Measurements from ENCODE around the gene ENGASE. TPM values are rescaled to one million over a fixed set of nuclear protein-coding genes. Genes with fewer than 3 reads are reported as not detected.
A peak's percentile ranks its signal among the peaks of the same experiment; 100 is the strongest.

Gene ENGASE
- total RNA-seq, 1 experiment from 2014 or later: 8.8 TPM

- no peak for DNase-seq (ENCODE audit: low spot score)
Measured at GRCh38 chr17:79079421-79080200, 5.0 kb downstream of the ENGASE start.

GRCh38 chr17:79080349-79080748 lies 5.7 kb downstream of the ENGASE start:
- no peak for DNase-seq (ENCODE audit: low spot score)

- DNase-seq (ENCODE audit: low spot score): no peak
Measured at GRCh38 chr17:79080761-79081290, 6.2 kb downstream of the ENGASE start.

- DNase-seq (ENCODE audit: low spot score): no peak
Measured at GRCh38 chr17:79081571-79082276, 7.1 kb downstream of the ENGASE start.

GRCh38 chr17:79082311-79083190 lies 7.9 kb downstream of the ENGASE start:
- peak; percentile 36 for DNase-seq (ENCODE audit: low spot score)

GRCh38 chr17:79083191-79083971 lies 8.8 kb downstream of the ENGASE start:
- no peak for DNase-seq (ENCODE audit: low spot score)

- DNase-seq (ENCODE audit: low spot score): no peak
Measured at GRCh38 chr17:79084291-79085153, 9.9 kb downstream of the ENGASE start.

GRCh38 chr17:79085154-79085920 lies 10.7 kb downstream of the ENGASE start:
- DNase-seq (ENCODE audit: low spot score): no peak

GRCh38 chr17:79085921-79086551 lies 11.4 kb downstream of the ENGASE start:
- no peak for DNase-seq (ENCODE audit: low spot score)

GRCh38 chr17:79086609-79087427 lies 12.2 kb downstream of the ENGASE start:
- no peak for DNase-seq (ENCODE audit: low spot score)

- DNase-seq (ENCODE audit: low spot score): peak; percentile 58
Measured at GRCh38 chr17:79087428-79088143, 13.0 kb downstream of the ENGASE start.

GRCh38 chr17:79088247-79088996 lies 13.8 kb downstream of the ENGASE start:
- no peak for DNase-seq (ENCODE audit: low spot score)

GRCh38 chr17:79088997-79089328 lies 14.3 kb downstream of the ENGASE start:
- DNase-seq (ENCODE audit: low spot score): no peak

- no peak for DNase-seq (ENCODE audit: low spot score)
Measured at GRCh38 chr17:79089720-79090442, 15.3 kb downstream of the ENGASE start.

- no peak for DNase-seq (ENCODE audit: low spot score)
Measured at GRCh38 chr17:79090443-79091225, 16.0 kb downstream of the ENGASE start.

Data from A172 (cell line).